ENCODE results near the gene FXR2. TPM values are rescaled to one million over a fixed set of nuclear protein-coding genes. Genes with fewer than 3 reads are reported as not detected.

Gene FXR2
- total and polyA plus RNA-seq, 9 of the 15 experiments (the other 6 are each of a cell fraction or from before 2014, with no cell fraction given), result 2.0 to 49.3 (median 24.5) TPM

- no peak overlapping the region for H3K4me2 ChIP-seq (ENCODE audit: insufficient read depth, low read length)
- H3K79me2 ChIP-seq (ENCODE audit: control insufficient read depth, insufficient read depth, low read length), result peaks cover 51% of the 10 kb centered on the region
Measured at GRCh38 chr17:7610641-7611040, 4.1 kb downstream of the FXR2 start.

GRCh38 chr17:7606280-7606679, 8.4 kb downstream of the FXR2 start:
- DNase-seq (ENCODE audit: extremely low read depth in 1 of 4, low spot score in 3 of 4) (no peak), FAIRE-seq (no peak), ATAC-seq (no peak)
- peaks cover 21% of the 10 kb centered on the region for H3K79me2 ChIP-seq (ENCODE audit: control insufficient read depth, insufficient read depth, low read length)
- BruUV-seq (replicated peaks), result no TSS peak
- ChIA-PET CTCF (ENCODE audit: low intra/inter-chr PET ratio) (no interaction called here), POLR2A (interaction anchor here (1.2 kb wide), 1 partner anchor 14 kb away, joined by 4 read pairs; no protein-coding TSS in a partner anchor)
- no peaks in the 10 kb centered on the region for H4K20me1 ChIP-seq (replicated peaks; ENCODE audit: control insufficient read depth, insufficient read depth, low read length)
- H3K9ac ChIP-seq (ENCODE audit: insufficient read depth in 1 of 2, low read depth in 2 of 2, low read length in 2 of 2), result no peak overlapping the region
- no peaks in the 10 kb centered on the region for H3K27me3 ChIP-seq (ENCODE audit: control insufficient read depth in 2 of 2, insufficient read depth in 2 of 2, low read length in 2 of 2)
- H3K4me1 ChIP-seq (replicated peaks in 1 of 2; ENCODE audit: control insufficient read depth in 2 of 2, insufficient read depth in 2 of 2, low read length in 2 of 2), result no peaks in the 10 kb centered on the region; a peak in 1 of 5 replicates
- WGBS (ENCODE audit: insufficient coverage, low coverage, missing lambda C conversion rate), result 98% methylated on average over 4 of the region's 4 CpGs
- no peak overlapping the region for H3K4me2 ChIP-seq (ENCODE audit: insufficient read depth, low read length)
- H3K36me3 ChIP-seq (ENCODE audit: control insufficient read depth, insufficient read depth, low read length), result peaks cover 57% of the 10 kb centered on the region
- H3K27ac ChIP-seq (ENCODE audit: extremely low read depth, low read depth, low read length), result no peak overlapping the region
- H3K4me3 ChIP-seq, result no peak overlapping the region
- in situ Hi-C loops (cut with MboI) (no loop called here), intact Hi-C loops (cut with micrococcal nuclease) (no loop called here)
- peaks cover 6% of the 10 kb centered on the region for H3K9me1 ChIP-seq (ENCODE audit: control insufficient read depth, insufficient read depth, low read length)
- H3K9me3 ChIP-seq (replicated peaks; ENCODE audit: control insufficient read depth, insufficient read depth, low read depth, low read length), result no peaks in the 10 kb centered on the region
- no peak overlapping the region for H2AFZ ChIP-seq (ENCODE audit: low read depth, low read length)
- TF ChIP-seq RFX5 (IDR thresholded peaks at IDR 0.05; ENCODE audit: low read depth, low read length), result no peak
- TF ChIP-seq BRF1 (IDR thresholded peaks at IDR 0.05; ENCODE audit: borderline replicate concordance, extremely low read depth, insufficient read length), result no peak
- no peak for TF ChIP-seq MAFG (tag; conservative IDR thresholded peaks at IDR 0.05)
- no peak for TF ChIP-seq TCF3 (CRISPR knock-in tag; IDR thresholded peaks at IDR 0.05)
- no peak for TF ChIP-seq XRCC5 (IDR thresholded peaks at IDR 0.05; ENCODE audit: low read depth, low read length)
- no peak for TF ChIP-seq ATF2 (CRISPR knock-in tag; IDR thresholded peaks at IDR 0.05)
- no peak for TF ChIP-seq DPF2 (IDR thresholded peaks at IDR 0.05)
- TF ChIP-seq SAFB2 (IDR thresholded peaks at IDR 0.05; ENCODE audit: borderline replicate concordance, low read depth, low read length, severe bottlenecking), result no peak
- no peak for TF ChIP-seq THRB (CRISPR knock-in tag; conservative IDR thresholded peaks at IDR 0.05)
- TF ChIP-seq PRPF4 (IDR thresholded peaks at IDR 0.05; ENCODE audit: insufficient read depth, low read depth, low read length, poor library complexity, severe bottlenecking), result no peak
- no peak for TF ChIP-seq CHD2 (IDR thresholded peaks at IDR 0.05; ENCODE audit: low read depth, low read length)

More at GRCh38 chr17:7610641-7611040, 4.1 kb downstream of the FXR2 start:
- ATAC-seq, result no peak
- Histone ChIP-seq H3K36me3 (ENCODE audit: control insufficient read depth, insufficient read depth, low read length) (peaks cover 27% of the 10 kb centered on the region; the same call in 2 of the 3 replicates), H3K4me1 (replicated peaks in 1 of 2; ENCODE audit: control insufficient read depth in 2 of 2, insufficient read depth in 2 of 2, low read length in 2 of 2) (peaks cover 16 to 22% of the 10 kb centered on the region in 2 experiments; a peak in 3 of 5 replicates), H2AFZ (ENCODE audit: low read depth, low read length) (no peak overlapping the region), H3K9me3 (replicated peaks; ENCODE audit: control insufficient read depth, insufficient read depth, low read depth, low read length) (no peaks in the 10 kb centered on the region), H3K4me3 (no peak overlapping the region), H3K27ac (ENCODE audit: extremely low read depth, low read depth, low read length) (no peak overlapping the region), H3K9me1 (ENCODE audit: control insufficient read depth, insufficient read depth, low read length) (peaks cover 6% of the 10 kb centered on the region), H3K9ac (ENCODE audit: insufficient read depth in 1 of 2, low read depth in 2 of 2, low read length in 2 of 2) (no peak overlapping the region), H4K20me1 (replicated peaks; ENCODE audit: control insufficient read depth, insufficient read depth, low read length) (no peaks in the 10 kb centered on the region; the same call in 1 of the 2 replicates), H3K27me3 (ENCODE audit: control insufficient read depth in 2 of 2, insufficient read depth in 2 of 2, low read length in 2 of 2) (no peaks in the 10 kb centered on the region)
- ChIA-PET POLR2A (no interaction called here), CTCF (ENCODE audit: low intra/inter-chr PET ratio) (no interaction called here)
- FAIRE-seq, result no peak
- in situ Hi-C loops (cut with MboI) (no loop called here), intact Hi-C loops (cut with micrococcal nuclease) (no loop called here)
- TF ChIP-seq POLR2H (tag; IDR thresholded peaks at IDR 0.05; ENCODE audit: low read depth), result no peak
- TF ChIP-seq NFIC (IDR thresholded peaks at IDR 0.05), result peak; percentile 83
- no peak for DNase-seq (ENCODE audit: extremely low read depth in 1 of 4, low spot score in 3 of 4)
- 87% methylated on average over 2 of the region's 2 CpGs for WGBS (ENCODE audit: insufficient coverage, low coverage, missing lambda C conversion rate)
- no TSS peak for BruUV-seq (replicated peaks)

All from K562 (cell line).